Mammary epithelial cell (primary cell): ENCODE results near the gene ZCCHC8.

Source experiments
- EZH2 ChIP-seq: IDR thresholded peaks from 2 replicates; pipeline ENCODE4 v1.6.1; 2012; ENCODE audit warnings: low read length, inconsistent platforms, borderline replicate concordance
- TF ChIP-seq, protein P1 (sequence below), 2 donors: IDR thresholded peaks in 1 of 2; conservative IDR thresholded peaks in 1 of 2; 2 replicates each; pipeline ENCODE4 v1.5.1; 2011 to 2012; ENCODE audit warnings: inconsistent platforms in 2 of 2, low read length in 2 of 2, mild to moderate bottlenecking in 2 of 2, control low read depth in 1 of 2, low read depth in 1 of 2; ENCODE audit not compliant: insufficient read depth in 1 of 2; ENCODE audit errors: extremely low read depth in 1 of 2

DNA sequence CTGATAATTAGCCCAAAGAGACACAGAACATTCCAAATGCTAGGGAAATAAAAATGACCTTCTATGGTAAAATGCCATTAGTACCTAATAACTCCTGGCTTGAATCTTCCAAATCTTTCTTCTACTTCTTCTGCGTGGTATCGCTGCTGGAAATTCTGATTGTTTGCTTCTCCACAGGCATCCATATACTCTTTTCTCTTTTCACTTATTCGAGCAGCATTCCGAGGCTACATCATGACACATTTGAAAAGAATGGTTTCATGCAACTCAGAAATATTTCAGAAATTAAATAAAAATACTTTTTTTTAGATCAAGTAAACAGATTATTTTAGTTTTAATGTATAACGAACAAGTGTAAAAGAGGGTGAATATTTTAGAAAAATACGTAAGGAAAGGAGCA, 18.9 kb downstream of the ZCCHC8 start:
- TF ChIP-seq, protein P1, sequence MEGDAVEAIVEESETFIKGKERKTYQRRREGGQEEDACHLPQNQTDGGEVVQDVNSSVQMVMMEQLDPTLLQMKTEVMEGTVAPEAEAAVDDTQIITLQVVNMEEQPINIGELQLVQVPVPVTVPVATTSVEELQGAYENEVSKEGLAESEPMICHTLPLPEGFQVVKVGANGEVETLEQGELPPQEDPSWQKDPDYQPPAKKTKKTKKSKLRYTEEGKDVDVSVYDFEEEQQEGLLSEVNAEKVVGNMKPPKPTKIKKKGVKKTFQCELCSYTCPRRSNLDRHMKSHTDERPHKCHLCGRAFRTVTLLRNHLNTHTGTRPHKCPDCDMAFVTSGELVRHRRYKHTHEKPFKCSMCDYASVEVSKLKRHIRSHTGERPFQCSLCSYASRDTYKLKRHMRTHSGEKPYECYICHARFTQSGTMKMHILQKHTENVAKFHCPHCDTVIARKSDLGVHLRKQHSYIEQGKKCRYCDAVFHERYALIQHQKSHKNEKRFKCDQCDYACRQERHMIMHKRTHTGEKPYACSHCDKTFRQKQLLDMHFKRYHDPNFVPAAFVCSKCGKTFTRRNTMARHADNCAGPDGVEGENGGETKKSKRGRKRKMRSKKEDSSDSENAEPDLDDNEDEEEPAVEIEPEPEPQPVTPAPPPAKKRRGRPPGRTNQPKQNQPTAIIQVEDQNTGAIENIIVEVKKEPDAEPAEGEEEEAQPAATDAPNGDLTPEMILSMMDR (conservative IDR thresholded peaks at IDR 0.05 in 1 of 2, IDR thresholded peaks at IDR 0.05 in 1 of 2; ENCODE audit: extremely low read depth in 1 of 2, insufficient read depth in 1 of 2, low read depth in 1 of 2, low read length in 2 of 2): no peak
- no peak for TF ChIP-seq EZH2
